ENCODE data around the gene ZNHIT1.
A peak's percentile ranks its signal among the peaks of the same experiment; 100 is the strongest.

- peak in 2 of 12 donors; percentile 85 to 92 for TF ChIP-seq CTCF (IDR thresholded peaks at IDR 0.05)
- no peak for TF ChIP-seq POLR2A (IDR thresholded peaks at IDR 0.05)
Observed at GRCh38 chr7:101243646-101244374, 25.8 kb downstream of the ZNHIT1 start.
